Fibroblast of pulmonary artery (primary cell): Measurements from ENCODE around the gene HEATR1.

ENCODE experiments used
- DNase-seq: peaks from one replicate; pipeline ENCODE4 v3.0.0-alpha.2; 2010; ENCODE audit warnings: low read depth
- H3K4me3 ChIP-seq: replicated peaks from 2 replicates; pipeline ENCODE4 v1.5.1; 2011; ENCODE audit warnings: low read depth, mild to moderate bottlenecking, control low read depth, low read length, moderate library complexity
- TF ChIP-seq, protein P1 (sequence below): IDR thresholded peaks from 2 replicates; pipeline ENCODE4 v1.5.1; 2011; ENCODE audit warnings: mild to moderate bottlenecking, control low read depth, low read length, inconsistent platforms; ENCODE audit errors: missing control alignments

The HEATR1 gene

GRCh38 chr1:236627727-236628408, 23.6 kb upstream of the HEATR1 start:
- H3K4me3 ChIP-seq: no peak overlapping the region
- peak; percentile 13 for DNase-seq
- TF ChIP-seq, protein P1, sequence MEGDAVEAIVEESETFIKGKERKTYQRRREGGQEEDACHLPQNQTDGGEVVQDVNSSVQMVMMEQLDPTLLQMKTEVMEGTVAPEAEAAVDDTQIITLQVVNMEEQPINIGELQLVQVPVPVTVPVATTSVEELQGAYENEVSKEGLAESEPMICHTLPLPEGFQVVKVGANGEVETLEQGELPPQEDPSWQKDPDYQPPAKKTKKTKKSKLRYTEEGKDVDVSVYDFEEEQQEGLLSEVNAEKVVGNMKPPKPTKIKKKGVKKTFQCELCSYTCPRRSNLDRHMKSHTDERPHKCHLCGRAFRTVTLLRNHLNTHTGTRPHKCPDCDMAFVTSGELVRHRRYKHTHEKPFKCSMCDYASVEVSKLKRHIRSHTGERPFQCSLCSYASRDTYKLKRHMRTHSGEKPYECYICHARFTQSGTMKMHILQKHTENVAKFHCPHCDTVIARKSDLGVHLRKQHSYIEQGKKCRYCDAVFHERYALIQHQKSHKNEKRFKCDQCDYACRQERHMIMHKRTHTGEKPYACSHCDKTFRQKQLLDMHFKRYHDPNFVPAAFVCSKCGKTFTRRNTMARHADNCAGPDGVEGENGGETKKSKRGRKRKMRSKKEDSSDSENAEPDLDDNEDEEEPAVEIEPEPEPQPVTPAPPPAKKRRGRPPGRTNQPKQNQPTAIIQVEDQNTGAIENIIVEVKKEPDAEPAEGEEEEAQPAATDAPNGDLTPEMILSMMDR: no peak

DNA sequence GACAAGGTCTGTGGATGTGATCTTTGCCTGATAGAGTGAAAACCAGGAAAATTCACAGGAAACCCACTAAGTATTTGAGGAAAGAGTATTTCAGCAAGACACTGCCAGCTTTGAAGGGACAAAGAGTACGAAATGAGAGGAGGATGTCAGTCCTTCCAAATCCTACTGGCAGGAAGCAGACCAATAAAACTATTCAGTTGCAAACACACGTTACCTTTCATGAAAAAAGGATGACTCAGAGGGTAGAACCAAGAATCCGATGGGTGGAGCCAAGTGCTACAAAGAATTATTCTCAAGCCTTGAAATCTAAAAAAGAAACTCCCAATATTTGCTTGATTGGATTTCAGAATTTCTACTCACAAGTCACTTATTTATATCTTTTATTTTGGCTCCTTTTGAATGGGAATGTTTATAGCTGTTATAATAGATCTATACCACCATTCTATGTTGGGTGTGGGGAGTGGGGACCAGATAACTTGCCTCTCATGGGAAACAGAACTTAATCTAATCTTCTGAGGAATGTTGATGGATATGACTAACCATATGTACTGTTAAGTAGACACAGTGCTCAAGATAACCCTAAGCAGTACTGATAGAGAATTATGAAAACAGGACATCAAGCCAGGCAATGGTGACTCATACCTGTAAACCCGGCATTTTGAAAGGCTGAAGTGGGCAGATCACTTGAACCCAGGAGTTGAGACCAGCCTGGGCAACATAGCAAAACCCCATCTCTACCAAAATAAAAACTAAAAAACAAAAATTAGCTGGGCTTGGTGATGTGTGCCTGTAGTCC, 19.3 kb upstream of the HEATR1 start:
- no peak overlapping the region for H3K4me3 ChIP-seq
- peak; percentile 37 for DNase-seq

DNA sequence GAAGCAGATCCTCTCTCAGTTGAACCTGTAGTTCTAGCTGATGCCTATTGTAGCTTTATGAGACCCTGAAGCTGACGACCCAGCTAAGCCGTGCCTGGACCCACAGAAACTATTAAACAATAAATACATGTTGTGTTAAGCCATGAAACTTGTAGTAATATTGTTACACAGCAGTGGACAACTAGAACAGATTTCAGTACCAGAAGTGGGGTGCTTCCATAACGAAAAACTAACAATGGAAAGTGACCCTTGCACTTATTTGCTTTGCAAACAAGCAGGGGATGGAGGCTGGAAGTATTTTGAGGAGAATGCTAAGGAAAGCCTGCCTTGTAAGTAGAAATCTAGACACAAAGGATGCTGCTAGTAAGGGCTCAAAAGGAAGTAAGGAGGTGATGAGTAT, 18.1 kb upstream of the HEATR1 start:
- H3K4me3 ChIP-seq: no peak overlapping the region
- TF ChIP-seq, protein P1: no peak
- DNase-seq: no peak

More for the DNA sequence above, 19.3 kb upstream of the HEATR1 start:
- TF ChIP-seq, protein P1: no peak

DNA sequence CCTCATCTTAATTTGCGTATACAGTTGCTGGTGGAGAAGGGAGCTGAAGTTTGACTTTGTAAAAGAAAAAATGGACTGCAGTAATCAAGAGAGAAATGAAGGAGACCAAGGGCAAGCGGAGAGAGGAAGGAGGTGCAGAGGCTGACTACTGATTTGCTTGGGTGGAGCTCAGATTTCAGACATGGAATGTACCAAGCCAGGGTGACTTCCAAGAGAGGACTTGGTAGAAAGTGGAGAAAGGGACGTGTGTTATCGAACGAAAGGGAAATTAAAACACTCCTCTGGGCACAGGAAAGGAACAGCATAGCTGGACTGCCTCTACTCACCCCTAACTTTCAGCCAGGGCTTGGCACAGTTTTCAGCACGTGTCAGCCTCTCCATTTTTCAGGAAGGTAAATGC, 15.1 kb upstream of the HEATR1 start:
- DNase-seq: no peak
- H3K4me3 ChIP-seq: no peak overlapping the region
- TF ChIP-seq, protein P1: no peak

DNA sequence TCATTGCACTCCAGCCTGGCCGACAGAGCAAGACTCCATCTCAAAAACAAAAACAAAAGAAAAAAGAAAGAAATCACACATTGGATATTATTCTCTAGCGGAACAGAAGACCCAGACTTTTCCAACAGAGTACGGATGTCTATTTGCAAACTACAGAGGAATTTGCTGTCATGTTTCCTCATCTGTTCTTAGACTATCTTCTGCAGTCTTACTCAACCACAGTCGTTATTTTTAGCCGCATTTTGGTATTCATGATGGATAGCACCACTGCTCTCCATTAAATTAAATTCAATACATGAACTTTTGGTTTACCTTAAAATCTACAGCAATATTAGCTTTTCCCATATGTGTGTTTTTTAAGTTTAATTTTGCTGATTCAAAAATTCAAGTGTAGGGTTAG, 14.2 kb upstream of the HEATR1 start:
- no peak overlapping the region for H3K4me3 ChIP-seq
- TF ChIP-seq, protein P1: no peak
- DNase-seq: no peak

DNA sequence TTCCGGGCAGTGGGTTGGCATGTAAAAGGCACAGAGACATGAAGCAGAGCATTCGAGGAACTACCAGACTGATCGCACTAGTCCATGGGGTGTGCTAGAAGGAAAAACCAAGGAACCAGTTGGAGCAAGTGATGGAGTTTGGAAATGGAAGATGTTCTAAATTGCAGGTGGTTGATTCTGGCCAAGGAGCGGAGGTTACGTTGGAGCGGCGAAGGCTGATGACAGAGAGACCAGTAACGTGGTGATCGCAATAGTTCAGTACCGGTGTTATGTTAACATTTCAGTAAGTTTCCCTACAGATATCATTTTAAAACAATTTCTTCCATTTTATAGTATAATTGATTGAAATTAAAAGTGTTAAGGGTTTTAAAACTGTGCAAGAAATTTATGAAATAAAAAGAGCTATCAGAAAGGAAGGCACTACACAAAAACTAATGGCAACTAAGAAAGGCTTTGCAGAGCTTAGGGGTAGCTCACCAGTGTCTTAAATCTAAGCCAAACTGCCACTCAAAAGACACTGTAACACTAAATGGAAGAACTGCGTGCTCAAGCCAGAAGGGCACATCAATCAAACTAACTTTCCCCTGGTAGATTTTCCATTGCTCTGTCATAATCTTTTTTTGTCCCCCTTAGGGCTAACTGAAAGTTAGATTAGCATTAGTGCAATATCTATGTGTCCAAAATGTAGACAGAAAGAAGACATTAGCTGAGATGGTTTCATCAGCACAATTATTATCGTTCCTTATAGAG, 11.3 kb upstream of the HEATR1 start:
- TF ChIP-seq, protein P1: no peak
- no peak overlapping the region for H3K4me3 ChIP-seq
- no peak for DNase-seq
